ENCODE results near the gene PIGC.

PIGC gene

DNA sequence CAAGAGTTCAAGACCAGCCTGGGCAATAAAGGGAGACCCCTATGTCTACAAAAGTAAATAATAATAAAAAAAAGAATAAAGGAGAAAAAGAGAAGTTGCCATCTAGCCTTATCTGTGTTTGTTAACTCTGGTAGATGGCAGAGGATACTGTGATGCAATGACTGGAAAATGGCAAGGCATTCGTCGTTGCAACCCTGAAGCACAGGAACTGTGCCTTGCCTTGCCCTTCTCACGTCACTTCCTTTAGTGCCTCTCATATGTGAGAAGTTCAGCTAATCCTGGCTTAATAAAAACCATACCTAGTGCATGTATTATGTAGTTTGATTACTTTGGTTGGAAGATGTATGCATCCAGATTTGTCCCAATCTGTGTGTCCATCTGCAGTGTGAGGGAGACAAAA is 25.8 kb upstream of the PIGC start:
- DNase-seq (ENCODE audit: low read depth, low spot score): no peak
- no peak overlapping the region for H3K4me3 ChIP-seq (ENCODE audit: low read length)

DNA sequence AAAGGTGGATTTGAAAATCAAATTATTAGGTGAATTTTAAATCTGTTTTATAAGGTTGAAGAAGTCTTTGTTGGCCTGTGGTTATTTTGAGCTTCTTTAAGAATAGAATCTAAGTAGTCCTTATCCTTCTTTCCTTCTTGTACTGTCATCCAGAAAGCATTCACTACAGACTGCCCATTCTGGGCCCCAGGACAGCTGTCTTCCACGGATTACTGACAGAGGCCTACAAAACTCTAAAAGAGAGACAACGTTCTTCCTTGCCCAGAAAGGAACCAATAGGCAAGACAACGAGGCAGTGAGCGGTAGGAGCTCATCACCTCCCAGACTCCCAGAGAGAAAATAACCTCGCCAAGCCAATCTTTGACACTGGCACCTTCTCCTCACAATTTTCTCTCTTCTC is 24.4 kb upstream of the PIGC start:
- no peak for DNase-seq (ENCODE audit: low read depth, low spot score)
- no peak overlapping the region for H3K4me3 ChIP-seq (ENCODE audit: low read length)

DNA sequence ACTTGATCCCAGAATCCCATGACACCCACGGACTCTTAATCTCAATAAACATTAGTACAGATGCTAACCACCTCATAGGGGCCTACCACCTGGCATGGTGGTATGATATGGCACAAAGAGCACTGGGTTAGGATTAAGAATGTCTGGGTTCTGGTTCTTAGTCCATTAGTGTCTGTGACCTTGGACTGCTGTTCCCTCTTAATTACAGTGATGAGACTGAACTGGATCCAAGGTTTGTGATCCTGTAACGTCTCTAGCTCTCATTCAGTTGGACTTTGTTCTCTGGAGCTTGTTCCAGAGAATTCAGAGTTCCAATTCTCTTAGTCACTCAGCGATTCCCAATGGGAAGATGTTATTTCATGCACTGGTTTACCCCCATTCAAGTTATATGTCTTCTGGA is 23.6 kb upstream of the PIGC start:
- no peak for DNase-seq (ENCODE audit: low read depth, low spot score)
- no peak overlapping the region for H3K4me3 ChIP-seq (ENCODE audit: low read length)

DNA sequence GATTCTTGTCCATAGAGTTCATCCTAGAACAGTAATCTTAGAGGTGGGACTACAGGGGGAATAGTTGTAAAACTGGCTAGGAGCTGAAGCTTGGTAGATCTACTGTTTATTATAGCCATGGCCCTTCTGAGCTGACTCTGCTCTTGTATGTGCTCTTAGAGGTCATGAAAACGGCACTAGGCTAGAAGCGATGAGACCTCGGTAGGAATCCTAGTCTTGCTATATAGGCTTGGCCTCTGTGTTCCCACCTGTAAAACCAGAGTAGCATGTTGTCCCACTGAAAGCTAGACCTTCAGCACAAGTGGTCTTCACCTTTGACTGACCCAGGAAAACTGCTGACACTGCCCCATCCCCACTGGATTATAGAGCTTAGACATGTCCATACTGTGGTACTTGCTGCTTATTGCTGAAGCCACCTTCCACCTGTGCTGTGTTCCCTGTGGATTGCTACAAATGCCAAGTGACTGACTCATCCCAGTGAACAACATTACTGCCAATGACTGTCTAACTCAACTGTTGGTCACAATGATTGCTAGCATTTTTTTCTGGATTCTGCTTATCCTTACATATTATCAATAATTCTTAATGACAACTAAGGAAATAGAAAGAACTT is 23.0 kb upstream of the PIGC start:
- H3K4me3 ChIP-seq (ENCODE audit: low read length): no peak overlapping the region
- no peak for DNase-seq (ENCODE audit: low read depth, low spot score)

DNA sequence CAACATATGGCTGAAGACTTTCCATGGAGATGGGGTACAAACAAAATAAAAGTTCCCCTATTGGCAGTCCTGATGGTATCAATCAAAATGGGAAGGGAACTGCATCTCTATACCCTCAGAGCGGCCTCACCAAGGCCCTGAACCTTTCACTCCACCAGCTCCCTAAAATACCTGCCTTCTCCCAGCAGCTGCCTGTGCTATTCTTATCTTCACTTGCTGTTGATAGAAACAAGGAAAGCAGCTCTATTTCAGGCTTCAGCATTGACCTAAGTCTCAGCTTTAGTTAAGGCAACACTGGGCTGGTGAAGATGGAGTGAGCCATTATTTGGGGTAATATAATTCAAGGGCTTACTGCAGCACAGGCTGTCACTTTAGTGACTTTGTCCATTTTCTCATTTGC is 21.7 kb upstream of the PIGC start:
- H3K4me3 ChIP-seq (ENCODE audit: low read length): no peak overlapping the region
- DNase-seq (ENCODE audit: low read depth, low spot score): no peak

DNA sequence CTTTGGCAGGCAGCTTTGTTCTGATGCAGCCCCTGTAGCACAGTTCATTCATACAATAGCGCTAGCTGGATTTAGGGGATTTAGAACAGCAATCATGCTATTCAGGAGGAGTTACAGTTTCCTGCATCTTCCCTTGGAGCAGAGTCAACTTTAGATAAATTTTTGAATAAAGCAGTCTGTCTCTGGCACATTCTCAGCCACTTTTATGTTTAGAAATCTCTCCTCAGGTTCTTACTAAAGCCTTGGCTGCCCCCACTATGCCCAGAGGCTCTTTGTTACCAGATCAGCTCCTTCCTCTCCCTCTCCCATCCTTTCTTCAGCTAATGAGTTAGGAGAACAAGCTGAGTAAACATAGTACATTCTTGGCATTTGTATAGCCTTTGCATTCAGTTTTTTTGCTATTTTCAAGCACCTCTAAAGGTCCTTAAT is 17.0 kb upstream of the PIGC start:
- no peak overlapping the region for H3K4me3 ChIP-seq (ENCODE audit: low read length)
- DNase-seq (ENCODE audit: low read depth, low spot score): no peak

DNA sequence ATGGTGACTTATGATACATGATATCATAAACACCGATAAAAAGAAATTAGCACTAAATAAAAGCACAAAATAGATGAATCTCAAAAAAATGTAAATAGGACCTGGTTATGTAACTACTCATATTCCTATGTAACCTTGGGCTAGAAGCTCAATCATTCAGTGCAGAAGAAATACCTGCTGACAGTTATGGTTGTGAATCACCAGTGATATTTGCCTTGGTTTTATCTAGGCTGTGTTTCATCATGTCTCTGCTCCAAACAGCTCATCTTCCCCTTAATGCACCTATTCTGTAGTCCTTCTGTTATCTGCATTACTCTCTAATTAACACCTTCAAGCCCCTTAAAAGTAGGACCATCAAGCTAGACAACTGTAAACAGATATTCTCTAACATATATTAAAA is 16.3 kb upstream of the PIGC start:
- H3K4me3 ChIP-seq (ENCODE audit: low read length): no peak overlapping the region
- DNase-seq (ENCODE audit: low read depth, low spot score): no peak

DNA sequence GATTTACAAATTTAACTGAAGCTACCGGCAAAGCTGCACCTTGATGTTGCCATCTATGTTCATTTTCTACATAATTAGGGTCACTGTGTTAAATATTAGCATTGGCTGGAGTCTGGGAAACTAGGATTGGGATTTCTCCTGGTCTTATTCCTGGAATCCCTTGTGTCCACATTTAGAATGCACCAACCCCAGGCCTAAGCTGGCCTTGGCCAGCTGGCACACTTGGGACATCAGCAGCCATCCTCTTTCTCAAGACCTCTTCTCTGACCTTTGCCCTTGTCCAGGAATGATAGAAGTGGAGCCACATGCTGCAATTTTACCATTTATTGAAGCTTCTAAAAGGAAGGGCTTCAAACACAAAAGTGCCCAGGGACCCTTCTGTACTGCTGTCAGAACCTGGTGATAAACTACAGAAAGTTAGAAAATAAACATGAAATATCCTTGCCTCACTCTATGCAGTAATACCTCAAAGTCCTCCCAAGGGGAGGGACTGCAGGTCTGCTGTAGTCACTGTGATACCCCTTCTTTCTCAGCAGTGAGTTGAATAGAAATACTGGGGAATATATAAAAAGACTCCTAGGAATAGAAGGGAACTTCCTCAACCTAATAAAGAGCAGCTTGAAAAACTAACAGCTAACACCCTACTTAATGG is 13.7 kb upstream of the PIGC start:
- H3K4me3 ChIP-seq (ENCODE audit: low read length): no peak overlapping the region
- no peak for DNase-seq (ENCODE audit: low read depth, low spot score)

DNA sequence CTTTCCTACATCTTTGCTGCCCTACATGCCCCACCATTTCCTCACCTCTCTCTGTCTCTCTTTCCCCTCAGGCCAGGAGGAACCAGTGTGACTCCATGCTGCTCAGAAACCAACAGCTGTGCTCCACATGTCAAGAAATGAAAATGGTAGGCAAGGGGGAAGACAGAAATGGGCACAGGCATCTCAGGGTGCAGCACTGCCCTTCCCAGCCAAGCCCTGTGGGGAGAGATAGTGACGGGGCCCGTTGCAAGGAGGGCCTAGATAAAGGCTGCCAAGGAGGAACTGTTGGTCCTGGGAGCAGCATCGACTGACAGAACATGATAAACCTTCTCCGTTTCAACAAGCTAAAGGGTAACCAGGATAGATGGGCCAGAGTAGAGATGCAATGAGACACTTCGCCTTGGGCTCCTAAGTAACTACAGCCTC is 12.5 kb upstream of the PIGC start:
- DNase-seq (ENCODE audit: low read depth, low spot score): no peak
- no peak overlapping the region for H3K4me3 ChIP-seq (ENCODE audit: low read length)

DNA sequence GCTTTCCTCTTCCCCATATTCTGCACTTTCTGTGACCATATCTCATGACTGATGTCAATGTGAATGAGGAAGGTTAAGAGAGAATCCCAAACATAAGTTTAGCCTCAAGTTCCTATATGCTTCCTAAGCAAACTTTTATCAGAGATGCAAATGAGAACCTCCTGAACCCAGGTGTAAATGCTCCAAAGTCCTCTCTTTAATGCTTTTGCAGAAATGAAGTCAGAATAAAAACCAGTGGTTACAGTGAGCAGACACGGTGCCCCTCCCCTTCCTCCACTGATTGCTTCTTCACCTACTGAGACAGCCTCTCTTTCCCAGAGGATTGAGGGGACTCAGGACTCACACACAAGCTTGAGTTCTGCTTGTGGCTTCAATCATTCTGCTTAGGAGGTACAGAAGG is 11.6 kb upstream of the PIGC start:
- no peak for DNase-seq (ENCODE audit: low read depth, low spot score)

DNA sequence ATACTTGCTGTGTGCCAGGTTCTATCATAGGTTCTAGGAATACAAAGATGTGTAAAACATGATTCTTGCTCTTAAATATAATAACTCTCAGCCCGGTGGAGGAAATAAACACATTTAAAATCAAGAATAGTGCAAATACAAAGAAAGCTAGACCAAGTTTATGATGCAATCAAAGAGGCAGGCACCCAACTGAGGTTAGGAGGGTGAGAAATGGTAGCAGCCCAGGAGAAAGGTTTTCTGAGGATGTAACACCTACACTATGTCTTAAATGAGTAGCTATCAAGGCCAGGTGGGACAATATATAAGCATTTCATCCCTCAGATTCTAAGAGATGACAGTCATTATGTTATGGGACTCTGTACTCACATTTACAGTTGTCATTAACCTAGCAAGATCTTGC is 9.7 kb upstream of the PIGC start:
- no peak overlapping the region for H3K4me3 ChIP-seq (ENCODE audit: low read length)
- no peak for DNase-seq (ENCODE audit: low read depth, low spot score)

More for the DNA sequence above, 11.6 kb upstream of the PIGC start:
- no peak overlapping the region for H3K4me3 ChIP-seq (ENCODE audit: low read length)

DNA sequence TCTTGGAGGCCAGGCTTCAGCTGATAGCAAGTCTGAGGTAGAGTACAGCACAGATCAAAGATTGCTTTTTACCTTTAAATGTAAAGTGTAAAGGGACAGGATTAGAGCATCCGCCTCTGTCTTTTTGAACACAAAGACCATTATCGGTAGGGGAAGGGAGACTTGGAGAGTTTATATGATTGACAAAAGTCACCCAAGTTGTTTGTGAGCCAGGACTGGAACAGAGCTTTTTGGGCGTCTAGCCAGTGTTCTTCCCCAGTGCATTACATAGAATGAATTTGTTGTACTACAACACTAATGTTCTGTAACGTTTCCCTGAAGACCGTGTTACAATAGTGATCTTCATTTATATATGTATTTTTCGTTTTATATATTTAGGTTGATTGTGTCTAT is 9.3 kb upstream of the PIGC start:
- DNase-seq (ENCODE audit: low read depth, low spot score): no peak
- H3K4me3 ChIP-seq (ENCODE audit: low read length): no peak overlapping the region

DNA sequence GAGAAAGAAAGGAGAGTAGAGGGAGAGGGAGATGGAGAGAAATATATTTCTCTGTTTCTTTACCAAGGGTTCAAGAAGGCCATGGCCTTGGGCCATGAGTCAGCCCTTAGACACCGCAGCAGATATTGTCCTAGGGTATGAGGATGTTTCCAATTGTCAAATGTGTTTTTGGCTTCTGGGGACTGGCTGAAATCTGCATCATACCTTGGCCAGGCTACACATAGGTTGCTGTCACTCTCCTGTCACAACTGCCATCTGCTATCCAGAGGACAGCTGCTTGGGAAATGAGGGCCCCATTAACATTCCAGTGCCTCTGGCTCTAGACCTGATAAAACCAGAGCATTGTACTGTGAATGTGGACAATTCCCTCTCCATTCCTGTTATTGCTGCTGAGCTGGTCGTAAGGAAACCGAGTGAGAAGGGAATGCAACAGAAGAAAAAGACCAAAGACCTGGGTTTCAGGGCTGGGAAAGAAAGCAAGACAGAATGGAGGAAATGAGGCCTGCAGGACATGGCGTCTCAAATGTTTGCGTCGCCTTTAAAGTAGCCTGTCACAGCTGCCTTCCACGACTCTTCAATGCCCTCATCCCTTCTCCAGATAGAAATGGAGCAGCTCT is 8.8 kb upstream of the PIGC start:
- DNase-seq (ENCODE audit: low read depth, low spot score): no peak
- H3K4me3 ChIP-seq (ENCODE audit: low read length): no peak overlapping the region

DNA sequence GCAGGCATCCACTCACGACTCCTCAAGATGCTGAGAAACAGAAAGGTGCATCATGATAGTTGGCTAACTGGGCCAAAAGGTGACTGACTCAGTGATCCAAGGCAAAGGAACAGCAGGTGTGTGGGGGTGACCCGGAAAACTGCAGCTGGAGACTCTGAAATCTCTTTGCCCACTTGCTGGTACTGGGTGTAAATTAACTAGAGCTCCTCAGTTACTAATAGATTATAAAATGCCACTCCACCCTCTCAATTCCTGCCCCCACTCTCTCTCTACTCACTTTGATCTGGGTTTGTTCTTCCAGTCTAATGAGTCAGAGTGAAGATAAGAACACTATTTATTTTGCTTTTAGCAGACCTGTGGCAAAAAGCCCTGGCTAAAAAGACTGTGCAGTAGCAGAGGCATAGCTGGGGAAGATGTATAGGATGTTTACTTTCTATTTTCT is 7.2 kb upstream of the PIGC start:
- DNase-seq (ENCODE audit: low read depth, low spot score): no peak

DNA sequence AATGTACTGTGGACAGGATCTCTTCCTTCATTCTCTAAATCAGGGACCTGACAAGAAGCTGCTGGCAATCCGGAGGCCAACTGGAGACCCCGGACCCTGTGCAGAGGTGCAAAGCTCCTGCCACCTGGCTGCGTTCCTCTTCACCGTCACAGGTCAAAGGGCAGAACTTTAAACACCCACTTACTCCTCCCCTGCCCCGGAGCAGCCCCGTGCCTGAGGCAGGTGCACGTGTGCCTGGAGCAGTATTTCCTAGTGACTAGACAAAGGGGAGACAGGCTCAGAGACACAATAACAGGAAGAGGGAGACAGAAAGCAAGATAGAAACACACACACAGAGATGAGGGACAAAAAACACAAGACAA is 6.6 kb upstream of the PIGC start:
- DNase-seq (ENCODE audit: low read depth, low spot score): no peak
- H3K4me3 ChIP-seq (ENCODE audit: low read length): no peak overlapping the region

More for the DNA sequence above, 7.2 kb upstream of the PIGC start:
- no peak overlapping the region for H3K4me3 ChIP-seq (ENCODE audit: low read length)

DNA sequence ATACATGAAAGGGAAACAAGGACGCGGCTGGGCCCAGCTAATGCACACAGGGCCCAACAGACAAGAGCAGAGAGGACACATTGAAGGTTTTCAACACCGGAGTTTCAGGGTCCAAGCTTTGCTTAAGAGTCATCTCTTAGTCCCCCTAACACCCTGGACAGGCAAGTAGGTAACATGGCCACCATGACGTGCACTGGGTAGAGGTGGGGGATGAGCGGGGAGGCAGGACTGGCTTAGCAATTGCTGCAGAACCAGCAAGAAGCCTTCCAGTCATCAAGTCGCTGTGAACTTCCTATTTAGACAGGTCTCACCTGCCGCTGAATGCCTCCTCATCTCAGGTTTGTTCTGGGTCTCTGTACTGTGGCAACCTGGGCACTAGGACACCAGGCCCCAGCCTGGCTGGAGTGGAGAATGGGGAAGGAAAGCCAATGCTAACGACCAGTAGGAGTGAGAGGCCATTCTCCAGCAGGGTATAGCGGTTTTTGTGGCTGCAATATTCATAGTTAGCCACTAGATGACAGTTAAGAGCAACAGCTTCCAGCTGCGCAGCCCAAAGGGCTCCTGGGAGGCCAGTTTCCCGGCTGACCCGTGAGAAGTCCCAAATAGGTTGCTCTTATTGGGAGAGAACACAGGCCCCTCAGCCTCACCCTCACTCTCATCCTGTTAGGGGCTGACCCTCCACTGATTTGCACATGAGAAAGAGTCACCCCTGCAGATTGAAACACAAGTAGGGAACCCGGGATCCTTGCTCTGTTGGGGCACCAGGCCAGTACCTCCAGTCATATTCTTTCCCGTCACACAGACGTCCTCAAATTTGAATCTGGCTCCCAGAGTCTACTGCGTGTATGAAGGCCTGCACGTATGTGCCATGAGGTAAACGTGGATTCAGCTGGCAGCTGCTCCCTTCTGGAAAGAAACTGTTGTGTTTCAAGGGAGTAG is 6.0 kb upstream of the PIGC start:
- no peak overlapping the region for H3K4me3 ChIP-seq (ENCODE audit: low read length)
- no peak for DNase-seq (ENCODE audit: low read depth, low spot score)

DNA sequence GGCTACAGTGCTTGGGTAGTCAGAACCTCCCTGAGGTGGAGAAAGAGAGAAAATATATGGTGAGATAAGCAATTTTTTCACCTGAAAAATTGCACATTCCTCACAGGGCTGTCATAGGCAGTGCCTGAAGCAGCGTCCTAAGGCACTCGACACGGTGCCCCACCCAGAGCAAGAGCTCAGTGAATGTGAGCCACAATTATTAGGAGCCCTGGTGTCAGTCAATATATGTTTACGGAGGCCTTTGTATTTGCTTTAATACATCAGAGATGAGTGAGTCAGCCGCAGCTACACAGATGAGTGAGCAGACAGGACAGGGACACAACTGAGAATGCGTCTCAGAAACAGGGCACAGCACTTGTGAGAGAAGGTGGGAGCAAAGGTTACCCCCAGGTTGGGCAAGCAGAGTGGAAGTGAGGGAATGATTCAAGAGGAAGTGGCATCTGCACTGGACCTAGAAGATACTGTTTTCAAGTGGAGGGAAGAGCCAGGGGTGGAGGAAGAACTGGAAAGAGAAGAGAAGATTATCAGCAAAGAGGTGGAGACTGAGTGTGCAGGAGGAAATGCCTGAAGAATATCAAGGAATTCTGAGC is 5.2 kb upstream of the PIGC start:
- DNase-seq (ENCODE audit: low read depth, low spot score): no peak

DNA sequence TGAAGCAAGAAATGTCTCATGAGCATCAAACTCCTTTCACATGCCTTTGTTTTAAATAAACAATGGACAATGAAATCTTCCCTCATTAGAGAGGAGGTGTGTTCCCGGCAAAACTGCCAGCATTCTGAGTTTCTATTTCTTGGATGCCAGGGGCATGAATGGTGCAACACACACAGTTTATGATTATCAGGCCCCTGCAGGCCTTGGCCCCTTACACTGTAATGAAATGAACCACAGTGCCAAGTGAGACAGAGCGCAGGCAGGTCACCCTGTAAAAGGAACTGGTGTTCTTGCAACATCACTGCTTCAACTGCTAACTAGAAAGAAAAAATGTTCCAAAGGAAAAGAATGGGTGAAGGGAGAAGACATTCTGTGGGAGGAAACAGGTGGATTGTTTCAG is 3.8 kb upstream of the PIGC start:
- no peak overlapping the region for H3K4me3 ChIP-seq (ENCODE audit: low read length)
- DNase-seq (ENCODE audit: low read depth, low spot score): no peak

More for the DNA sequence above, 5.2 kb upstream of the PIGC start:
- H3K4me3 ChIP-seq (ENCODE audit: low read length): no peak overlapping the region

DNA sequence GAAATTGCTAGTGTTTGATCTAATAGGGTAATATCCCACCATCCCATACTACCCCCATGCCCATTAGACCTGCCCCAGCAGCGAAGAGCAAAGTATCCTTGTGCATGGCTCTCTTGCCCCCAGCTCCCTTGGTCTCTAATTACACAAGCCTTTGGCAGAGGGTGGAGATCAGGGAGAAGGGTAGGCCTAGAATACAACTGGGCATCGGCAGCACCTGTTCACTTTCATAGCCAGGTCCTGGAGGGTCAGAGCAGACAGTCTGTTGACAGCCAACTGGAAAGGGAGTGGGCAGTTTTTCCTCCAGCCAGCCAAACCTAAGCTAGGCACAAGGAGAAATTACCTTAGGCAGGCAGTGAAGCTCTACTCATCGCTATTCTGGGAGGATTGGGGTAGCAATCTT is 2.7 kb upstream of the PIGC start:
- DNase-seq (ENCODE audit: low read depth, low spot score): no peak
- no peak overlapping the region for H3K4me3 ChIP-seq (ENCODE audit: low read length)
